Ishikawa (cell line): Measurements from ENCODE around the gene GMDS.

Source experiments
- CREB1 ChIP-seq: IDR thresholded peaks from 2 replicates; pipeline ENCODE4 v1.6.1; 2012; ENCODE audit warnings: low read depth
- ZBTB7A ChIP-seq: IDR thresholded peaks from 2 replicates; pipeline ENCODE4 v1.6.1; 2012; ENCODE audit warnings: low read depth

DNA sequence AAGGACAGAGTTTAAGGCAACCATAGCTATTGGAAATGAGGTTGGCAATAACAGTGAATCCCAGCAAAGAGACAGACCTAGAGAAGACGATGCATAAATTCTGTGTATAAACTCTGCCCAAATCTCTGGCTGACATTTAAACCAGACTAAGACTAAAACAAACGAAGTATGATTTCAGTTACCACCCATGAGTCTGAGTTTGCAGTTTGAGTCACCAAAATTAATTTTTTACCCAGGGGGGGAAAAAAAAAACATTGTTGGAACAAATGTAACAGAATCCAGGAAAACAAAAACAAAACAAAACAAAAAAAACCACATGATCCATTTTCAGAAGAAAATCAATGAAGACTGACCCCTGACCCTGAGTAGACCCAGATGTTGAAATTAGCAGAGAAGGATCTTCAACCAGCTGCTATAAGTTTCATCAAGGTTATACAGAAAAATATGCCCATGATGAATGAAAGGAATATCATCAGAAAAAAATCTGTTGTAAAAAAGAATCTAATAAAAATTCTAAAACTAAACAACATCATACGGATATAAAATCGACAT lies 190.8 kb downstream of the GMDS start:
- TF ChIP-seq CREB1 (no peak), ZBTB7A (no peak)
